ENCODE results near the gene C12orf60.

DNA sequence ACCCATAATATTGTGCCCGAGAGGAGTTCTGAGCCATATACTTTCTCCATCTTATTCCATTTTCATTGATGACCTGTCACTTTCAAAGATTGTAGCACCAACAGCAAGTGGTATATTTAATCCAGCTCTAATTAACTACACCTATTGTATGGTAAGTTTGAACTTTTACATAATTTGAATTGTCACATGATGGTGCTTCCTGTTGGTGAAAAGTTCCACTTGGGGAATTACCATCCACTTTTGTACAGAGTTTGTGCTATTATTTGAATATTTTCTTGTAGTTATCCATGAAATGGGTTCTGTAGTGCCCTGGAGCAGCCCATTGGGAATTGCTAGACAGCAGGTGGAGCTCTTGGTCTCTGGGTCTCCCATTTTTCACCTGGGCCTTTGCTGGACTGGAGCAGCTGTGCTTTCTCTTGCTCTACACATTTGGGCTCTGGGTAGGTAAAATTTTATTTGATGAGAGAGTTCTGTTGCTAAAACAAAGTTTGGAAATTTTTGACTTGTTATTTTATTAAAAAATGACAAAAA, 7.5 kb downstream of the C12orf60 start:
- TF ChIP-seq, protein P1, sequence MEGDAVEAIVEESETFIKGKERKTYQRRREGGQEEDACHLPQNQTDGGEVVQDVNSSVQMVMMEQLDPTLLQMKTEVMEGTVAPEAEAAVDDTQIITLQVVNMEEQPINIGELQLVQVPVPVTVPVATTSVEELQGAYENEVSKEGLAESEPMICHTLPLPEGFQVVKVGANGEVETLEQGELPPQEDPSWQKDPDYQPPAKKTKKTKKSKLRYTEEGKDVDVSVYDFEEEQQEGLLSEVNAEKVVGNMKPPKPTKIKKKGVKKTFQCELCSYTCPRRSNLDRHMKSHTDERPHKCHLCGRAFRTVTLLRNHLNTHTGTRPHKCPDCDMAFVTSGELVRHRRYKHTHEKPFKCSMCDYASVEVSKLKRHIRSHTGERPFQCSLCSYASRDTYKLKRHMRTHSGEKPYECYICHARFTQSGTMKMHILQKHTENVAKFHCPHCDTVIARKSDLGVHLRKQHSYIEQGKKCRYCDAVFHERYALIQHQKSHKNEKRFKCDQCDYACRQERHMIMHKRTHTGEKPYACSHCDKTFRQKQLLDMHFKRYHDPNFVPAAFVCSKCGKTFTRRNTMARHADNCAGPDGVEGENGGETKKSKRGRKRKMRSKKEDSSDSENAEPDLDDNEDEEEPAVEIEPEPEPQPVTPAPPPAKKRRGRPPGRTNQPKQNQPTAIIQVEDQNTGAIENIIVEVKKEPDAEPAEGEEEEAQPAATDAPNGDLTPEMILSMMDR (IDR thresholded peaks at IDR 0.05): peak in 1 of 5 experiments; percentile 20
- no peak for TF ChIP-seq EP300 (IDR thresholded peaks at IDR 0.05)
